HEK293 (cell line): ENCODE results near the gene LPCAT4.

Experiments
- CTCF ChIA-PET: fragments of 350-600 bp; formaldehyde crosslinking; extraction: SDS; loops from one replicate; lab custom pipeline; 2021; ENCODE audit warnings: antibody characterized with exemption; lab: Yijun Ruan, JAX
- POLR2A ChIA-PET: fragments of 300-600 bp; formaldehyde crosslinking; extraction: SDS; loops from one replicate; lab custom pipeline; 2020; ENCODE audit warnings: antibody characterized with exemption, inconsistent platforms; lab: Yijun Ruan, JAX
- H3K27ac ChIP-seq: fragments of 200-500 bp; sonication (Bioruptor generic); 2 replicates; pipeline ENCODE4 v1.5.1; 2014; ENCODE audit warnings: low read depth, low read length, control low read depth, inconsistent platforms; ENCODE audit errors: extremely low read depth
- H3K36me3 ChIP-seq, 2 experiments: fragments of 200-500 bp in 1 of 2; sonication (Bioruptor generic) in 1 of 2; 1 replicate in 1 of 2; 2 replicates in 1 of 2; pipeline ENCODE4 v1.5.1; 2014 to 2017; ENCODE audit warnings: inconsistent platforms in 2 of 2, low read length in 2 of 2; ENCODE audit not compliant: control insufficient read depth in 2 of 2, insufficient read depth in 1 of 2
- H3K4me1 ChIP-seq: fragments of 200-500 bp; sonication (Bioruptor generic); 2 replicates; pipeline ENCODE4 v1.5.1; 2014; ENCODE audit warnings: mild to moderate bottlenecking, low read length, inconsistent platforms; ENCODE audit not compliant: control insufficient read depth, insufficient read depth
- H3K4me3 ChIP-seq: 2 replicates; pipeline ENCODE4 v1.5.1; 2011; ENCODE audit warnings: low read depth, mild to moderate bottlenecking, control low read depth, low read length, moderate library complexity
- H3K9me3 ChIP-seq: fragments of 200-500 bp; sonication (Bioruptor generic); 2 replicates; pipeline ENCODE4 v1.5.1; 2014; ENCODE audit warnings: low read depth, low read length, inconsistent platforms; ENCODE audit not compliant: control insufficient read depth, insufficient read depth
- GLIS1 ChIP-seq: fragments of 450-650 bp; formaldehyde crosslinking; IDR thresholded peaks from 2 replicates; pipeline ENCODE4 v1.5.1; 2016; ENCODE audit warnings: missing biosample characterization, missing genetic modification characterization
- HOXC10 ChIP-seq: sonication (generic); formaldehyde crosslinking; IDR thresholded peaks from 2 replicates; pipeline ENCODE4 v1.8.1; 2023; ENCODE audit warnings: mild to moderate bottlenecking, missing genetic modification reagents
- KLF1 ChIP-seq: fragments of 450-650 bp; formaldehyde crosslinking; IDR thresholded peaks from 2 replicates; pipeline ENCODE4 v1.5.1; 2016; ENCODE audit warnings: missing biosample characterization, missing genetic modification characterization
- KLF16 ChIP-seq: fragments of 450-650 bp; formaldehyde crosslinking; IDR thresholded peaks from 2 replicates; pipeline ENCODE4 v1.5.1; 2017; ENCODE audit warnings: missing biosample characterization, missing genetic modification characterization
- SCRT1 ChIP-seq: fragments of 450-650 bp; formaldehyde crosslinking; IDR thresholded peaks from 2 replicates; pipeline ENCODE4 v1.5.1; 2016; ENCODE audit warnings: missing biosample characterization, missing genetic modification characterization, borderline replicate concordance
- SP2 ChIP-seq: fragments of 450-650 bp; formaldehyde crosslinking; IDR thresholded peaks from 2 replicates; pipeline ENCODE4 v1.5.1; 2016; ENCODE audit warnings: missing biosample characterization, missing genetic modification characterization
- ZIC2 ChIP-seq: fragments of 450-650 bp; formaldehyde crosslinking; IDR thresholded peaks from 2 replicates; pipeline ENCODE4 v1.5.1; 2016; ENCODE audit warnings: missing biosample characterization, missing genetic modification characterization
- ZNF10 ChIP-seq: fragments of 450-650 bp; formaldehyde crosslinking; IDR thresholded peaks from 2 replicates; pipeline ENCODE4 v1.5.1; 2017; ENCODE audit warnings: missing biosample characterization, missing genetic modification characterization
- ZNF140 ChIP-seq: fragments of 450-650 bp; formaldehyde crosslinking; IDR thresholded peaks from 2 replicates; pipeline ENCODE4 v1.5.1; 2016; ENCODE audit warnings: missing biosample characterization, missing genetic modification characterization
- ZNF155 ChIP-seq: fragments of 450-650 bp; formaldehyde crosslinking; IDR thresholded peaks from 2 replicates; pipeline ENCODE4 v1.5.1; 2016; ENCODE audit warnings: missing biosample characterization, missing genetic modification characterization
- ZNF184 ChIP-seq: fragments of 450-650 bp; IDR thresholded peaks from 2 replicates; pipeline ENCODE4 v1.5.1; 2018; ENCODE audit warnings: missing biosample characterization, mild to moderate bottlenecking, missing genetic modification characterization
- ZNF366 ChIP-seq: fragments of 450-650 bp; formaldehyde crosslinking; conservative IDR thresholded peaks from 2 replicates; pipeline ENCODE4 v1.5.1; 2016; ENCODE audit warnings: missing biosample characterization, missing genetic modification characterization
- ZNF473 ChIP-seq: fragments of 450-650 bp; formaldehyde crosslinking; IDR thresholded peaks from 2 replicates; pipeline ENCODE4 v1.5.1; 2017; ENCODE audit warnings: missing biosample characterization, missing genetic modification characterization
- ZNF548 ChIP-seq: fragments of 450-650 bp; formaldehyde crosslinking; IDR thresholded peaks from 2 replicates; pipeline ENCODE4 v1.5.1; 2016; ENCODE audit warnings: missing biosample characterization, missing genetic modification characterization
- ZNF596 ChIP-seq: fragments of 450-650 bp; IDR thresholded peaks from 2 replicates; pipeline ENCODE4 v1.5.0; 2018; ENCODE audit warnings: missing biosample characterization, mild to moderate bottlenecking, missing genetic modification characterization, moderate library complexity
- ZNF785 ChIP-seq: fragments of 450-650 bp; formaldehyde crosslinking; IDR thresholded peaks from 2 replicates; pipeline ENCODE4 v1.5.1; 2016; ENCODE audit warnings: missing biosample characterization, missing genetic modification characterization
- ZXDB ChIP-seq: fragments of 450-650 bp; formaldehyde crosslinking; IDR thresholded peaks from 2 replicates; pipeline ENCODE4 v1.5.1; 2016; ENCODE audit warnings: missing biosample characterization, missing genetic modification characterization
- TF ChIP-seq, protein P1 (sequence below): fragments of 450-650 bp; formaldehyde crosslinking; IDR thresholded peaks from 2 replicates; pipeline ENCODE4 v1.5.1; 2017; ENCODE audit warnings: missing biosample characterization, missing genetic modification characterization
- TF ChIP-seq, protein P2 (sequence below): fragments of 450-650 bp; formaldehyde crosslinking; IDR thresholded peaks from 2 replicates; pipeline ENCODE4 v1.5.1; 2016; ENCODE audit warnings: missing biosample characterization, missing genetic modification characterization
- TF ChIP-seq, protein P3 (sequence below): fragments of 450-650 bp; formaldehyde crosslinking; IDR thresholded peaks from 2 replicates; pipeline ENCODE4 v1.5.1; 2016; ENCODE audit warnings: missing biosample characterization, missing genetic modification characterization
- TF ChIP-seq, protein P4 (sequence below): fragments of 450-650 bp; formaldehyde crosslinking; IDR thresholded peaks from 2 replicates; pipeline ENCODE4 v1.5.1; 2016; ENCODE audit warnings: missing biosample characterization, missing genetic modification characterization
- TF ChIP-seq, protein P5 (sequence below): fragments of 450-650 bp; formaldehyde crosslinking; IDR thresholded peaks from 2 replicates; pipeline ENCODE4 v1.5.1; 2017; ENCODE audit warnings: missing biosample characterization, missing genetic modification characterization
- TF ChIP-seq, protein P6 (sequence below): fragments of 450-650 bp; formaldehyde crosslinking; optimal IDR thresholded peaks from 2 replicates; pipeline ENCODE3; 2016; ENCODE audit warnings: missing biosample characterization, mild to moderate bottlenecking, missing genetic modification characterization
- TF ChIP-seq, protein P7 (sequence below): IDR thresholded peaks from 2 replicates; pipeline ENCODE4 v1.6.1; 2011; ENCODE audit warnings: mild to moderate bottlenecking, low read depth, low read length, borderline replicate concordance

The LPCAT4 gene

DNA sequence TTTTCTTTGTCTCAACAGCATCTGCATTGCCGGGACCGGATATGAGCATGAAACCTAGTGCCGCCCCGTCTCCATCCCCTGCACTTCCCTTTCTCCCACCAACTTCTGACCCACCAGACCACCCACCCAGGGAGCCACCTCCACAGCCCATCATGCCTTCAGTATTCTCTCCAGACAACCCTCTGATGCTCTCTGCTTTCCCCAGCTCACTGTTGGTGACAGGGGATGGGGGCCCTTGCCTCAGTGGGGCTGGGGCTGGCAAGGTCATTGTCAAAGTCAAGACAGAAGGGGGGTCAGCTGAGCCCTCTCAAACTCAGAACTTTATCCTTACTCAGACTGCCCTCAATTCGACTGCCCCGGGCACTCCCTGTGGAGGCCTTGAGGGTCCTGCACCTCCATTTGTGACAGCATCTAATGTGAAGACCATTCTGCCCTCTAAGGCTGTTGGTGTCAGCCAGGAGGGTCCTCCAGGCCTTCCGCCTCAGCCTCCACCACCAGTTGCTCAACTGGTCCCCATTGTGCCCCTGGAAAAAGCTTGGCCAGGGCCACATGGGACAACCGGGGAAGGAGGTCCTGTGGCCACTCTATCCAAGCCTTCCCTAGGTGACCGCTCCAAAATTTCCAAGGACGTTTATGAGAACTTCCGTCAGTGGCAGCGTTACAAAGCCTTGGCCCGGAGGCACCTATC is 18.9 kb downstream of the LPCAT4 start (continued):
- TF ChIP-seq, protein P1, sequence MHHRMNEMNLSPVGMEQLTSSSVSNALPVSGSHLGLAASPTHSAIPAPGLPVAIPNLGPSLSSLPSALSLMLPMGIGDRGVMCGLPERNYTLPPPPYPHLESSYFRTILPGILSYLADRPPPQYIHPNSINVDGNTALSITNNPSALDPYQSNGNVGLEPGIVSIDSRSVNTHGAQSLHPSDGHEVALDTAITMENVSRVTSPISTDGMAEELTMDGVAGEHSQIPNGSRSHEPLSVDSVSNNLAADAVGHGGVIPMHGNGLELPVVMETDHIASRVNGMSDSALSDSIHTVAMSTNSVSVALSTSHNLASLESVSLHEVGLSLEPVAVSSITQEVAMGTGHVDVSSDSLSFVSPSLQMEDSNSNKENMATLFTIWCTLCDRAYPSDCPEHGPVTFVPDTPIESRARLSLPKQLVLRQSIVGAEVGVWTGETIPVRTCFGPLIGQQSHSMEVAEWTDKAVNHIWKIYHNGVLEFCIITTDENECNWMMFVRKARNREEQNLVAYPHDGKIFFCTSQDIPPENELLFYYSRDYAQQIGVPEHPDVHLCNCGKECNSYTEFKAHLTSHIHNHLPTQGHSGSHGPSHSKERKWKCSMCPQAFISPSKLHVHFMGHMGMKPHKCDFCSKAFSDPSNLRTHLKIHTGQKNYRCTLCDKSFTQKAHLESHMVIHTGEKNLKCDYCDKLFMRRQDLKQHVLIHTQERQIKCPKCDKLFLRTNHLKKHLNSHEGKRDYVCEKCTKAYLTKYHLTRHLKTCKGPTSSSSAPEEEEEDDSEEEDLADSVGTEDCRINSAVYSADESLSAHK (tag by site-specific recombination): no peak
- TF ChIP-seq SCRT1 (no peak), GLIS1 (tag by site-specific recombination) (no peak), ZNF155 (tag by site-specific recombination) (no peak), ZIC2 (no peak), SP2 (tag by site-specific recombination) (no peak)

DNA sequence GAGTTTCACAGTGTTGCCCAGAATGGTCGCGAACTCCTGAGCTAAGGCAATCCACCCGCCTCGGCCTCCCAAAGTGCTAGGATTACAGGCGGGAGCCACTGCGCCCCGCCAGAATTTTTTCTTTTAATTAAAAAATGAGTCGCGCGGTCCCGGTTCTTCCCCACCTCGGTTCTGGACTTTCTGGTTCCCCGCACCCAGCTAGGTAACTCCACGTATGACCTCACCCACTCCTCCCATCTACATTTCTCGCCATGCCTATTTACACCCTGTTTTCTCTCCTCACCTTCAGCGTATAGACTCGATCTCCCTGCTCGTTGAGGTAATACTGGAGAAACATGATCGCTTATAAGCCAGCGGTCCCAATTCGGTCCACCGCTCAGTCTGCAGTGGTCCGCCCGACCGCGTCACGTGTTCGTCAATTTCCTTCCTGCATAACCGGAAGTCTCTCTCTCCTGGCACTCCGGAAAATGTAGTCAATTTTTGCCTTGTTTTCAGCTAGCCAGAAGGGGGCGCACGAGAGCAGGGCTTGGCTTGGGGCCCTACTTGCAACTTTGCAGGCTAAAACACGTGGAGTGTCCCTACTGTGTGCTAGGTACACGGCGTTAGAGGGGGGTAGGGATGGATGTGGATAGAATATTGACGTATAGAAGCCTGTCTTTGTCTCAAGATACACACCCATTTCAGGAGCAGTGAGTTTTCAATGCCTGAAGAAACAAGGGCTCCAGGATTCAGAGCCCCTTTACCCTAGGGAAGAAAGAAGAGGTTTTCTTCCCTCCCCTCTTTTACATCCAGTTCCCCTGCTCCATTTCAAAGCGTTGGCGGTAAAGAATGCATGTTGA is 24.0 kb downstream of the LPCAT4 start, which contains the start of the genes NOP10 and NUTM1:
NOP10 (minus strand) TSS at position 400 of the 839 bp plus-strand sequence; CDS start at position 337, 63 bp downstream.
NUTM1 (plus strand) TSS at position 579 of the 839 bp plus-strand sequence. CDS start 382 bp downstream, outside the sequence.
- Histone ChIP-seq H3K36me3 (peaks cover 6 to 23% of the 10 kb centered on the region in 2 experiments; a peak in 2 of 3 replicates), H3K4me3 (peak within 1 kb of the TSS; percentile 76), H3K9me3 (no peaks in the 10 kb centered on the region), H3K27ac (peak within 1 kb of the TSS; percentile 40), H3K4me1 (no peaks in the 10 kb centered on the region)
- POLR2A ChIA-PET: interaction anchor here (0.7 to 1.8 kb wide), 5 partner anchors 23 to 372 kb away, joined by 4 to 8 read pairs (median 4); partner anchors contain the start of genes KATNBL1 and LPCAT4
- CTCF ChIA-PET: interaction anchor here (0.6 to 1.8 kb wide), 11 partner anchors 13 to 240 kb away, joined by 3 to 15 read pairs (median 4); partner anchors contain the start of gene LPCAT4
- TF ChIP-seq ZNF473 (tag by site-specific recombination) (no peak), HOXC10 (CRISPR knock-in tag) (no peak), ZNF140 (tag by site-specific recombination) (no peak), ZNF10 (no peak), ZNF785 (tag by site-specific recombination) (no peak), KLF16 (tag by site-specific recombination) (no peak; the same call in 1 of the 2 replicates), ZXDB (tag by site-specific recombination) (peak; percentile 55), ZNF366 (tag by site-specific recombination) (peak; percentile 94), ZNF184 (0 out of 2 replicates have a peak, but pooled peaks have one; percentile 42), KLF1 (tag by site-specific recombination) (0 out of 2 replicates have a peak, but pooled peaks have one; percentile 38), ZNF596 (no peak), ZNF548 (tag by site-specific recombination) (no peak)
- TF ChIP-seq, protein P2, sequence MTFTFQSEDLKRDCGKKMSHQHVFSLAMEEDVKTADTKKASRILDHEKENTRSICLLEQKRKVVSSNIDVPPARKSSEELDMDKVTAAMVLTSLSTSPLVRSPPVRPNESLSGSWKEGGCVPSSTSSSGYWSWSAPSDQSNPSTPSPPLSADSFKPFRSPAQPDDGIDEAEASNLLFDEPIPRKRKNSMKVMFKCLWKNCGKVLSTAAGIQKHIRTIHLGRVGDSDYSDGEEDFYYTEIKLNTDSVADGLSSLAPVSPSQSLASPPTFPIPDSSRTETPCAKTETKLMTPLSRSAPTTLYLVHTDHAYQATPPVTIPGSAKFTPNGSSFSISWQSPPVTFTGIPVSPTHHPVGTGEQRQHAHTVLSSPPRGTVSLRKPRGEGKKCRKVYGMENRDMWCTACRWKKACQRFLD: no peak
- TF ChIP-seq, protein P3, sequence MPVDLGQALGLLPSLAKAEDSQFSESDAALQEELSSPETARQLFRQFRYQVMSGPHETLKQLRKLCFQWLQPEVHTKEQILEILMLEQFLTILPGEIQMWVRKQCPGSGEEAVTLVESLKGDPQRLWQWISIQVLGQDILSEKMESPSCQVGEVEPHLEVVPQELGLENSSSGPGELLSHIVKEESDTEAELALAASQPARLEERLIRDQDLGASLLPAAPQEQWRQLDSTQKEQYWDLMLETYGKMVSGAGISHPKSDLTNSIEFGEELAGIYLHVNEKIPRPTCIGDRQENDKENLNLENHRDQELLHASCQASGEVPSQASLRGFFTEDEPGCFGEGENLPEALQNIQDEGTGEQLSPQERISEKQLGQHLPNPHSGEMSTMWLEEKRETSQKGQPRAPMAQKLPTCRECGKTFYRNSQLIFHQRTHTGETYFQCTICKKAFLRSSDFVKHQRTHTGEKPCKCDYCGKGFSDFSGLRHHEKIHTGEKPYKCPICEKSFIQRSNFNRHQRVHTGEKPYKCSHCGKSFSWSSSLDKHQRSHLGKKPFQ (tag by site-specific recombination): peak; percentile 27; the same call in 1 of the 2 replicates
- TF ChIP-seq, protein P4, sequence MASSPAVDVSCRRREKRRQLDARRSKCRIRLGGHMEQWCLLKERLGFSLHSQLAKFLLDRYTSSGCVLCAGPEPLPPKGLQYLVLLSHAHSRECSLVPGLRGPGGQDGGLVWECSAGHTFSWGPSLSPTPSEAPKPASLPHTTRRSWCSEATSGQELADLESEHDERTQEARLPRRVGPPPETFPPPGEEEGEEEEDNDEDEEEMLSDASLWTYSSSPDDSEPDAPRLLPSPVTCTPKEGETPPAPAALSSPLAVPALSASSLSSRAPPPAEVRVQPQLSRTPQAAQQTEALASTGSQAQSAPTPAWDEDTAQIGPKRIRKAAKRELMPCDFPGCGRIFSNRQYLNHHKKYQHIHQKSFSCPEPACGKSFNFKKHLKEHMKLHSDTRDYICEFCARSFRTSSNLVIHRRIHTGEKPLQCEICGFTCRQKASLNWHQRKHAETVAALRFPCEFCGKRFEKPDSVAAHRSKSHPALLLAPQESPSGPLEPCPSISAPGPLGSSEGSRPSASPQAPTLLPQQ: peak; percentile 54; the same call in 1 of the 2 replicates
- TF ChIP-seq, protein P5, sequence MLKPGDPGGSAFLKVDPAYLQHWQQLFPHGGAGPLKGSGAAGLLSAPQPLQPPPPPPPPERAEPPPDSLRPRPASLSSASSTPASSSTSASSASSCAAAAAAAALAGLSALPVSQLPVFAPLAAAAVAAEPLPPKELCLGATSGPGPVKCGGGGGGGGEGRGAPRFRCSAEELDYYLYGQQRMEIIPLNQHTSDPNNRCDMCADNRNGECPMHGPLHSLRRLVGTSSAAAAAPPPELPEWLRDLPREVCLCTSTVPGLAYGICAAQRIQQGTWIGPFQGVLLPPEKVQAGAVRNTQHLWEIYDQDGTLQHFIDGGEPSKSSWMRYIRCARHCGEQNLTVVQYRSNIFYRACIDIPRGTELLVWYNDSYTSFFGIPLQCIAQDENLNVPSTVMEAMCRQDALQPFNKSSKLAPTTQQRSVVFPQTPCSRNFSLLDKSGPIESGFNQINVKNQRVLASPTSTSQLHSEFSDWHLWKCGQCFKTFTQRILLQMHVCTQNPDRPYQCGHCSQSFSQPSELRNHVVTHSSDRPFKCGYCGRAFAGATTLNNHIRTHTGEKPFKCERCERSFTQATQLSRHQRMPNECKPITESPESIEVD: no peak
- TF ChIP-seq, protein P6, sequence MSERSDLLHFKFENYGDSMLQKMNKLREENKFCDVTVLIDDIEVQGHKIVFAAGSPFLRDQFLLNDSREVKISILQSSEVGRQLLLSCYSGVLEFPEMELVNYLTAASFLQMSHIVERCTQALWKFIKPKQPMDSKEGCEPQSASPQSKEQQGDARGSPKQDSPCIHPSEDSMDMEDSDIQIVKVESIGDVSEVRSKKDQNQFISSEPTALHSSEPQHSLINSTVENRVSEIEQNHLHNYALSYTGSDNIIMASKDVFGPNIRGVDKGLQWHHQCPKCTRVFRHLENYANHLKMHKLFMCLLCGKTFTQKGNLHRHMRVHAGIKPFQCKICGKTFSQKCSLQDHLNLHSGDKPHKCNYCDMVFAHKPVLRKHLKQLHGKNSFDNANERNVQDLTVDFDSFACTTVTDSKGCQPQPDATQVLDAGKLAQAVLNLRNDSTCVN (tag by site-specific recombination): peak; percentile 32
- TF ChIP-seq, protein P7, sequence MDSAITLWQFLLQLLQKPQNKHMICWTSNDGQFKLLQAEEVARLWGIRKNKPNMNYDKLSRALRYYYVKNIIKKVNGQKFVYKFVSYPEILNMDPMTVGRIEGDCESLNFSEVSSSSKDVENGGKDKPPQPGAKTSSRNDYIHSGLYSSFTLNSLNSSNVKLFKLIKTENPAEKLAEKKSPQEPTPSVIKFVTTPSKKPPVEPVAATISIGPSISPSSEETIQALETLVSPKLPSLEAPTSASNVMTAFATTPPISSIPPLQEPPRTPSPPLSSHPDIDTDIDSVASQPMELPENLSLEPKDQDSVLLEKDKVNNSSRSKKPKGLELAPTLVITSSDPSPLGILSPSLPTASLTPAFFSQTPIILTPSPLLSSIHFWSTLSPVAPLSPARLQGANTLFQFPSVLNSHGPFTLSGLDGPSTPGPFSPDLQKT: no peak
